Neutrophil (primary cell): Measurements from ENCODE around the gene SCNM1.

ENCODE experiments used
- H3K27ac ChIP-seq: fragments of 200-600 bp; sonication (generic); 2 replicates; pipeline ENCODE4 v1.5.1; 2016; ENCODE audit warnings: mild to moderate bottlenecking, moderate library complexity
- H3K27me3 ChIP-seq: fragments of 200-600 bp; sonication (generic); 2 replicates; pipeline ENCODE4 v1.6.0; 2016; ENCODE audit warnings: mild to moderate bottlenecking
- H3K36me3 ChIP-seq: fragments of 200-600 bp; sonication (generic); 2 replicates; pipeline ENCODE4 v1.5.1; 2017
- H3K4me1 ChIP-seq, 2 experiments: fragments of 200-600 bp in 1 of 2; sonication (generic) in 1 of 2; 1 replicate in 1 of 2; 2 replicates in 1 of 2; pipeline versions ENCODE4 v1.5.1 to v1.6.1; 2013 to 2016; ENCODE audit warnings: low read depth in 1 of 2, low read length in 1 of 2, mild to moderate bottlenecking in 1 of 2, moderate library complexity in 1 of 2; ENCODE audit not compliant: control insufficient read depth in 1 of 2, insufficient read depth in 1 of 2
- H3K4me3 ChIP-seq, 2 experiments: fragments of 200-600 bp in 1 of 2; sonication (generic) in 1 of 2; 1 replicate in 1 of 2; 2 replicates in 1 of 2; pipeline ENCODE4 v1.5.1; 2013 to 2016; ENCODE audit warnings: low read depth in 1 of 2, low read length in 1 of 2, mild to moderate bottlenecking in 1 of 2, moderate library complexity in 1 of 2
- H3K9me3 ChIP-seq: fragments of 200-600 bp; sonication (generic); 2 replicates; pipeline ENCODE4 v1.5.1; 2016
- TF ChIP-seq, protein P1 (sequence below): fragments of 200-600 bp; sonication (generic); IDR thresholded peaks from 2 replicates; pipeline ENCODE4 v1.5.1; 2016; ENCODE audit warnings: antibody characterized with exemption

The SCNM1 gene

DNA sequence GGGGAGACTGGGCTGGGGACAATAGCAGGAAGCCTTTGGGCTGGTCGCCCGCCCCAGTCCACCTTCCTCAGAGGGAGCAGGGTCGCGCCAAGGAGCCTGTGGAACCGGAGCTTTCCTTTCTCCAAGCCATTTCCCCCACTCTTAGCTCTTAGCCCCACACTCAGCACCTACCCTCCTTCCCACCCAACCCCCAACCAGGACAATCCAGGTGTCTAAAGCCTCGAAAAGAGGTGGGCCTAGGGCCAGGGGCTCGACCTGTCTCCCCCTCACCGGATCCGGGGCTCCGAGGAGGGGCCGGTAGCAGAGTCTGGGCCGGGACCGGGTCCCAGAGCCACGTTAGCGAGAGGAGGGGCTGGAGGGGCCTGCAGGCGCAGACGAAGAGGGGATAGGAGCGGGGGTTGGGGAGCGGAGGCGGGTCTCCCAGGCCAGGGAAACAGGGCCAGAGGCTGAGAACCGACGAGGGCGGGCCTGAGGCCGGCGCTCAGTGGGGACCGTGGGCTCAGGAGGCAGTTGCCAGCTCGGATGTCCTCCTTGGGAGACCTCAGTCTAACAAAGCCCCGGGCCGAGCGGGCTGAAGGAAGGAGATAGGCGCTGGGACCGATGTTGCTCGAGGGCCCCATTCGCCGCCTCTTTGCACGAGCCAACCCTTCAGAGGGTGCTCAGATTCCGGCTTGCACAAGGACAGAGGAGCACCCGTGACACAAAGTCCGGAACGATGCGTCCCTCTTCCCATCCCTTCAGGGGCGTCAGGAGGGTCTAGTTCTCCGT, 20.5 kb upstream of the SCNM1 start:
- Histone ChIP-seq H3K4me1 (peaks cover 16 to 23% of the 10 kb centered on the region in 2 experiments), H3K27me3 (peaks cover 58% of the 10 kb centered on the region), H3K9me3 (no peaks in the 10 kb centered on the region), H3K36me3 (no peaks in the 10 kb centered on the region), H3K4me3 (peak overlapping the region; percentile 78 to 99), H3K27ac (no peak overlapping the region)
- TF ChIP-seq, protein P1, sequence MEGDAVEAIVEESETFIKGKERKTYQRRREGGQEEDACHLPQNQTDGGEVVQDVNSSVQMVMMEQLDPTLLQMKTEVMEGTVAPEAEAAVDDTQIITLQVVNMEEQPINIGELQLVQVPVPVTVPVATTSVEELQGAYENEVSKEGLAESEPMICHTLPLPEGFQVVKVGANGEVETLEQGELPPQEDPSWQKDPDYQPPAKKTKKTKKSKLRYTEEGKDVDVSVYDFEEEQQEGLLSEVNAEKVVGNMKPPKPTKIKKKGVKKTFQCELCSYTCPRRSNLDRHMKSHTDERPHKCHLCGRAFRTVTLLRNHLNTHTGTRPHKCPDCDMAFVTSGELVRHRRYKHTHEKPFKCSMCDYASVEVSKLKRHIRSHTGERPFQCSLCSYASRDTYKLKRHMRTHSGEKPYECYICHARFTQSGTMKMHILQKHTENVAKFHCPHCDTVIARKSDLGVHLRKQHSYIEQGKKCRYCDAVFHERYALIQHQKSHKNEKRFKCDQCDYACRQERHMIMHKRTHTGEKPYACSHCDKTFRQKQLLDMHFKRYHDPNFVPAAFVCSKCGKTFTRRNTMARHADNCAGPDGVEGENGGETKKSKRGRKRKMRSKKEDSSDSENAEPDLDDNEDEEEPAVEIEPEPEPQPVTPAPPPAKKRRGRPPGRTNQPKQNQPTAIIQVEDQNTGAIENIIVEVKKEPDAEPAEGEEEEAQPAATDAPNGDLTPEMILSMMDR = no peak

DNA sequence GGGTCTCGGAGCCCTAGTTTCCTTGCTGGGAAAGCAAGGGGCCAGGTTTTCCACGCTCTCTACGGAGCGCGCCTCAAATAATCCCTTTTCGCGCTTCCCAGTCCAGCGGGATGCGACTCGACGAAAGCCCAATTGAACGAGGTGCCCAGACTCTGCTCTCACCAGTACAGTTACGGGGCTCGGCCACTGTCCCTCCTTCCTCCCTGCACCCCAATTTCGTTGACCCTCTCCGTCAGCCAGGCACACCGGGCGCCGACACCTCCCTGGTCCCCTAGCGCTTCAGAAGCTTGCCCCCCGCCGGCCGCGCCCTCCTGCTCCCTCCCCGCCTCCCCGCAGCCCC, 19.9 kb upstream of the SCNM1 start:
- H3K27ac ChIP-seq = peak overlapping the region; percentile 45
- peaks cover 16 to 23% of the 10 kb centered on the region in 2 experiments for H3K4me1 ChIP-seq
- peaks cover 58% of the 10 kb centered on the region for H3K27me3 ChIP-seq
- no peaks in the 10 kb centered on the region for H3K9me3 ChIP-seq
- H3K4me3 ChIP-seq = peak overlapping the region; percentile 78 to 99
- TF ChIP-seq, protein P1 = no peak
- no peaks in the 10 kb centered on the region for H3K36me3 ChIP-seq

DNA sequence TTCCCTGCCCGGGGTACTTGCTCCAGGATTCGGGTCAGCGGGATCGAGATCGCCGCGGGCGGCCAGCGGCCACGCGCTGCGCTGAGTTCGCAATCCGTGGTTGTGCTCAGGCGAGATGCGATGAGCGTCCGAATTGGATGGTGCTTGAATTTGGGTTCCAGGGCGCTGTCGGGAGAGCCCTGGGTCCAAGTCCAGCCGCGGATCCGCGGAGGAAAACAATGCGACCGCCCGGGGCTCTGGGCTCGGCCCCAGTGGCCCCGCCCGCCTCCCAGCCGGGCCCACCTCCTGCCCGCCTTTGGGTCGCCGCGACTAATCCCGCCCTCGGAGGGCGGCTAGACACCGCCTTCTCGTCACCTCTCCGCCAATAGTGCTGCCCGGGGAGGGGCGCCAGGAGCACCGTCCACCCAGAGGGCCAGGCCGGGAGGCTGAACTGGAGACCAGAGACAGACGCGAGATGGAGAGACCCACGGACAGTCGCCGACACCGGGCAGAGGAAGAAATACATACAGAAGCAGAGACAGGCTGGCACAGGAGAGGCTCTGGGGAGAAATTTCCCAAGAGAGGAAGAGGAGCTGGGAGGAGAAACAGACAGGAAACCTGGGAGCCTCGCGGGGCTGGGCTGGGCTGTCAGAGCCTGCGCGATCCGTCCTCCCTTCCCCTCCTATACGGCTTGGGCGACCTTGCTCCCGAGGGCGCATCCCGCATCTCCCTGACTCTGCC, 19.4 kb upstream of the SCNM1 start, which contains the start of gene SEMA6C:
Gene SEMA6C (minus strand): TSS at position 220 of the 720 bp plus-strand sequence. CDS start 4,010 bp downstream, outside the sequence.
- H3K27ac ChIP-seq = peak within 1 kb of the TSS; percentile 45
- peaks cover 16 to 23% of the 10 kb centered on the region in 2 experiments for H3K4me1 ChIP-seq
- H3K9me3 ChIP-seq = no peaks in the 10 kb centered on the region
- peaks cover 58% of the 10 kb centered on the region for H3K27me3 ChIP-seq
- no peaks in the 10 kb centered on the region for H3K36me3 ChIP-seq
- TF ChIP-seq, protein P1 = peak; percentile 40
- H3K4me3 ChIP-seq = peak within 1 kb of the TSS; percentile 78 to 99

DNA sequence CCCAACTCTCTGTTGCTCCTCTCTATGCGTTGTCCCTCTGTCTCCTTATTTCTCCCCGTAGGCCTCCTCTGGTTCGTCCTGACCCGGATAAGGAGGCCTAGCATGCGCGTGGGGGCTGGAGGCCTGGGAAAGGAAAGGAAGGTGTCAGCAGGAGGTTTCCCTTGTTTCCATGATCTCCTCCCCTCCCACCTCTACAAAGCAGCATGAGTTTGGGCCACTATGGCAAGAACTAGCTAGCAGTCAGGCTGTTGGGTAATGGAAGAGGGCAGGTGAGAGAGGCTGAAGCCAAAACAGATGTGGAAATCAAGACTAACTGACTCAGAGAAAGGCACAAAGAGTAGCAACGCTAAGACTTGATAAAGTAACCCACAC, 18.8 kb upstream of the SCNM1 start:
- Histone ChIP-seq H3K9me3 (no peaks in the 10 kb centered on the region), H3K4me1 (peaks cover 16 to 23% of the 10 kb centered on the region in 2 experiments), H3K36me3 (no peaks in the 10 kb centered on the region), H3K27me3 (peaks cover 58% of the 10 kb centered on the region), H3K4me3 (peak overlapping the region; percentile 78 to 99), H3K27ac (peak overlapping the region; percentile 45)
- TF ChIP-seq, protein P1 = no peak

DNA sequence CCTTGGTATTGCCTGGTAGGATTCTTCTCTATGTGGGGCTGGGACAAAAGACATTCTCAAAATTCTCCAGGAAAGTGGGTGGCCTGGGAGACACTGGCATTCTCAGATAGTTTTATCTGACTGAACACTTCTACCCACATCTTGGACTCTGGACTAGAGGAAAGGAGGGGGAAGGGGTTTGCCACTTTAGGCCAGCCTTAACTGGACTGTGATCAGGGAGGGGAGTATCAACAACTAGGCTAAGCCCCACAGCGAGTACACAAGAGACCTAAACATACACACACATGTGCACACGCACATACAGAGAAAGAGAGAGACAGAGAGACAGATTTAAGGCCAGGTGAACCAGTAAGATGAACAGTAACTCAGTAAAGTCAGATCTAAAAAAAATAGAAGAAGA, 18.3 kb upstream of the SCNM1 start:
- Histone ChIP-seq H3K36me3 (no peaks in the 10 kb centered on the region), H3K27ac (no peak overlapping the region)

More for the DNA sequence above, 18.3 kb upstream of the SCNM1 start:
- Histone ChIP-seq H3K4me1 (peaks cover 16 to 23% of the 10 kb centered on the region in 2 experiments), H3K27me3 (peaks cover 55% of the 10 kb centered on the region), H3K4me3 (peak overlapping the region in 1 of 2 experiments; percentile 78), H3K9me3 (no peaks in the 10 kb centered on the region)
- TF ChIP-seq, protein P1 = no peak
